K562 (cell line): ENCODE results near the gene PSMA5. TPM values are rescaled to one million over a fixed set of nuclear protein-coding genes. Genes with fewer than 3 reads are reported as not detected.

Experiments used
- ATAC-seq: fragments of 200-7000 bp; cut with Tn5 transposase; 3 replicates; pipeline ENCODE4 v1.9.1; 2020; ENCODE audit warnings: moderate library complexity
- BruUV-seq: library from RNA; stranded (reverse); fragments of 400-500 nt; replicated peaks from 2 replicates; lab custom pipeline; 2021; lab: Mats Ljungman, UMichigan
- CTCF ChIA-PET: fragments of 300-600 bp; formaldehyde crosslinking; extraction: SDS; loops from one replicate; lab custom pipeline; 2021; ENCODE audit warnings: low intra/inter-chr PET ratio; lab: Yijun Ruan, JAX
- POLR2A ChIA-PET: fragments of 300-600, 350-650 bp; sonication (Branson Sonifier 250); formaldehyde crosslinking; extraction: SDS; loops from one replicate; lab custom pipeline; 2021; ENCODE audit warnings: antibody characterized with exemption, inconsistent platforms; lab: Yijun Ruan, JAX
- DNase-seq, 4 experiments: peaks; one replicate each; pipeline versions ENCODE4 v3.0.0 to v3.0.0-alpha.2; 2011 to 2018; ENCODE audit warnings: low spot score in 3 of 4, mixed read lengths in 3 of 4; ENCODE audit errors: extremely low read depth in 1 of 4
- FAIRE-seq: peaks from 2 replicates; lab custom pipeline; 2011; peaks lifted over from hg19 to GRCh38; lab: Jason Lieb, UNC
- H2AFZ ChIP-seq: 2 replicates; pipeline ENCODE4 v1.6.0; 2011; ENCODE audit warnings: low read depth, low read length, control low read depth, inconsistent platforms
- H3K27ac ChIP-seq: fragments of 200-600 bp; 3 replicates; pipeline ENCODE4 v1.8.0; 2011; ENCODE audit warnings: low read depth, mild to moderate bottlenecking, control low read depth, inconsistent platforms, low read length, moderate library complexity, mixed read lengths; ENCODE audit errors: extremely low read depth
- H3K27me3 ChIP-seq, 2 experiments: fragments of 300-600 bp in 1 of 2; 2 replicates in 1 of 2; 3 replicates in 1 of 2; pipeline versions ENCODE4 v1.6.0 to v1.8.0; 2011; ENCODE audit warnings: inconsistent platforms in 2 of 2, low read length in 2 of 2, mild to moderate bottlenecking in 1 of 2, mixed read lengths in 1 of 2, moderate library complexity in 1 of 2; ENCODE audit not compliant: control insufficient read depth in 2 of 2, insufficient read depth in 2 of 2
- H3K36me3 ChIP-seq: fragments of 300-600 bp; 3 replicates; pipeline ENCODE4 v1.8.0; 2011; ENCODE audit warnings: mild to moderate bottlenecking, low read length, inconsistent platforms; ENCODE audit not compliant: control insufficient read depth, insufficient read depth
- H3K4me1 ChIP-seq, 2 experiments: fragments of 200-600 bp in 1 of 2; replicated peaks in 1 of 2; 2 replicates in 1 of 2; 3 replicates in 1 of 2; pipeline versions ENCODE4 v1.5.1 to v1.8.0; 2011; ENCODE audit warnings: inconsistent platforms in 2 of 2, low read length in 2 of 2, mild to moderate bottlenecking in 1 of 2, mixed read lengths in 1 of 2, moderate library complexity in 1 of 2; ENCODE audit not compliant: control insufficient read depth in 2 of 2, insufficient read depth in 2 of 2
- H3K4me2 ChIP-seq: 2 replicates; pipeline ENCODE4 v1.6.1; 2011; ENCODE audit warnings: low read length, control low read depth, inconsistent platforms, mixed read lengths; ENCODE audit not compliant: insufficient read depth
- H3K4me3 ChIP-seq: fragments of 200-600 bp; sonication (generic), shearing (Covaris generic); 2 replicates; pipeline ENCODE4 v1.5.1; 2016; ENCODE audit warnings: control low read depth, inconsistent platforms
- H3K79me2 ChIP-seq: fragments of 200-600 bp; 3 replicates; pipeline ENCODE4 v1.8.0; 2011; ENCODE audit warnings: low read length, inconsistent platforms; ENCODE audit not compliant: control insufficient read depth, insufficient read depth
- H3K9ac ChIP-seq, 2 experiments: 2 replicates each; pipeline versions ENCODE4 v1.6.0 to v1.6.1; 2011; ENCODE audit warnings: low read depth in 2 of 2, low read length in 2 of 2, control low read depth in 1 of 2, inconsistent platforms in 1 of 2, mild to moderate bottlenecking in 1 of 2, mixed read lengths in 1 of 2; ENCODE audit not compliant: insufficient read depth in 1 of 2
- H3K9me1 ChIP-seq: one replicate; pipeline ENCODE4 v1.6.0; 2011; ENCODE audit warnings: inconsistent platforms, mild to moderate bottlenecking, low read length, moderate library complexity; ENCODE audit not compliant: control insufficient read depth, insufficient read depth
- H3K9me3 ChIP-seq: replicated peaks from 2 replicates; pipeline ENCODE4 v1.5.1; 2011; ENCODE audit warnings: low read depth, low read length, inconsistent platforms; ENCODE audit not compliant: control insufficient read depth, insufficient read depth
- H4K20me1 ChIP-seq: replicated peaks from 2 replicates; pipeline ENCODE4 v1.6.1; 2011; ENCODE audit warnings: low read length, inconsistent platforms, mixed read lengths; ENCODE audit not compliant: control insufficient read depth, insufficient read depth
- ATF7 ChIP-seq: fragments of 450-650 bp; IDR thresholded peaks from 2 replicates; pipeline ENCODE4 v1.7.1; 2014; ENCODE audit warnings: mild to moderate bottlenecking, moderate library complexity
- CAMTA2 ChIP-seq: fragments of 250-450 bp; sonication (Bioruptor Pico); conservative IDR thresholded peaks from 2 replicates; pipeline ENCODE4 v1.5.1; 2022
- DACH1 ChIP-seq: fragments of 450-650 bp; IDR thresholded peaks from 2 replicates; pipeline ENCODE4 v1.6.1; 2018; ENCODE audit not compliant: partially characterized antibody
- ELF4 ChIP-seq: fragments of 450-650 bp; formaldehyde crosslinking; IDR thresholded peaks from 2 replicates; pipeline ENCODE4 v1.4.0; 2022; ENCODE audit warnings: missing genetic modification characterization
- FOXJ2 ChIP-seq: fragments of 200-800 bp; sonication (Bioruptor generic); IDR thresholded peaks from 2 replicates; pipeline ENCODE4 v1.6.1; 2016; ENCODE audit warnings: missing genetic modification characterization, missing compliant biosample characterization
- HEY1 ChIP-seq: fragments of 250-450 bp; sonication (Bioruptor Pico); IDR thresholded peaks from 2 replicates; pipeline ENCODE4 v1.5.0; 2020; ENCODE audit warnings: mild to moderate bottlenecking, moderate library complexity, borderline replicate concordance
- KAT7 ChIP-seq: sonication (generic); formaldehyde crosslinking; IDR thresholded peaks from 2 replicates; pipeline ENCODE4 v1.8.0; 2022; ENCODE audit warnings: missing genetic modification reagents, mild to moderate bottlenecking, borderline replicate concordance
- MCM3 ChIP-seq: fragments of 450-650 bp; IDR thresholded peaks from 2 replicates; pipeline ENCODE4 v1.6.1; 2016
- RFX5 ChIP-seq: IDR thresholded peaks from 2 replicates; pipeline ENCODE4 v1.6.1; 2011; ENCODE audit warnings: low read depth, mild to moderate bottlenecking, improper control_type of control experiment, low read length
- SIN3A ChIP-seq, 2 experiments: fragments of 150-350 bp in 1 of 2; IDR thresholded peaks; 2 replicates each; pipeline ENCODE4 v1.6.1; 2011 to 2016; ENCODE audit warnings: borderline replicate concordance in 2 of 2, low read depth in 2 of 2, low read length in 2 of 2, mild to moderate bottlenecking in 2 of 2, moderate library complexity in 2 of 2; ENCODE audit not compliant: control insufficient read depth in 1 of 2
- SRSF9 ChIP-seq: fragments of 200-400 bp; formaldehyde crosslinking; IDR thresholded peaks from 2 replicates; pipeline ENCODE4 v1.6.1; 2017; ENCODE audit warnings: low read depth, low read length, borderline replicate concordance
- TCFL5 ChIP-seq: fragments of 250-450 bp; sonication (Bioruptor Pico); conservative IDR thresholded peaks from 2 replicates; pipeline ENCODE4 v1.6.1; 2021; ENCODE audit warnings: mild to moderate bottlenecking, moderate library complexity, matching md5 sums
- ZNF124 ChIP-seq: sonication (generic); formaldehyde crosslinking; IDR thresholded peaks from 2 replicates; pipeline ENCODE4 v1.8.1; 2022; ENCODE audit warnings: missing genetic modification reagents
- ZNF644 ChIP-seq: fragments of 200-800 bp; sonication (Bioruptor generic); IDR thresholded peaks from 2 replicates; pipeline ENCODE4 v1.6.1; 2016; ENCODE audit warnings: low read depth, missing genetic modification characterization, missing compliant biosample characterization
- ZNF778 ChIP-seq: fragments of 450-650 bp; formaldehyde crosslinking; IDR thresholded peaks from 2 replicates; pipeline ENCODE4 v1.4.0; 2020; ENCODE audit warnings: mild to moderate bottlenecking, moderate library complexity
- WGBS: fragments of 100-300 bp; shearing (Covaris generic); methylation state at CpG from one replicate; pipeline ENCODE4 v1.1.6; 2016; ENCODE audit warnings: low coverage, mixed read lengths; ENCODE audit not compliant: insufficient coverage; ENCODE audit errors: missing lambda C conversion rate; 5-methylcytosine and 5-hydroxymethylcytosine counted together
- in situ Hi-C: fragments of 300-500 bp; cut with MboI; formaldehyde crosslinking; loops from 4 replicates; pipeline ENCODE4 v1.15.0; 2018; ENCODE audit warnings: inconsistent platforms, mixed read lengths
- intact Hi-C: fragments of 100-400 bp; cut with micrococcal nuclease; formaldehyde crosslinking; loops from 2 replicates; pipeline ENCODE4 v1.14.2; 2022
- polyA plus RNA-seq, 8 experiments: library from polyadenylated mRNA; depleted of rRNA in 4 of 8; stranded (reverse) in 5 of 8; unstranded in 3 of 8; fragments of >200 nt; fragmentation: Nextera tagmentation in 2 of 8; fragmentation: Illumina TruSeq in 1 of 8; extraction: Ambion mirVana in 2 of 8; extraction: Trizol in 1 of 8; gene quantifications; 2 replicates each; pipeline versions ENCODE4 v1.2.1 to v1.2.3, GENCODE V29; 2011 to 2014; ENCODE audit warnings: inconsistent platforms in 1 of 8, missing spikeins in 1 of 8
- total RNA-seq, 7 experiments: library from RNA; depleted of rRNA in 6 of 7; stranded (reverse); fragments of >200 nt in 6 of 7; fragmentation: Illumina TruSeq in 2 of 7; extraction: Trizol in 2 of 7; gene quantifications; 2 replicates each; pipeline versions ENCODE4 v1.2.1 to v1.2.3, GENCODE V29; 2011 to 2021; ENCODE audit warnings: low replicate concordance in 1 of 7
- TF ChIP-seq, protein P1 (sequence below): fragments of 250-450 bp; sonication (Bioruptor Pico); IDR thresholded peaks from 2 replicates; pipeline ENCODE4 v1.4.0; 2020; ENCODE audit warnings: mild to moderate bottlenecking
- TF ChIP-seq, protein P2 (sequence below), 2 experiments: fragments of 200-800 bp in 1 of 2; sonication (Bioruptor generic) in 1 of 2; sonication (generic) in 1 of 2; formaldehyde crosslinking in 1 of 2; IDR thresholded peaks in 1 of 2; conservative IDR thresholded peaks in 1 of 2; 2 replicates each; pipeline versions ENCODE4 v1.5.0 to v1.6.1; 2016 to 2020; ENCODE audit warnings: missing compliant biosample characterization in 1 of 2, missing genetic modification characterization in 1 of 2, missing genetic modification reagents in 1 of 2
- TF ChIP-seq, protein P3 (sequence below): fragments of 450-650 bp; IDR thresholded peaks from 2 replicates; pipeline ENCODE4 v1.7.0; 2016; ENCODE audit warnings: borderline replicate concordance

PSMA5 gene
- total and polyA plus RNA-seq, 9 of the 15 experiments (the other 6 are each of a cell fraction or from before 2014, with no cell fraction given): 82.6 to 542 (median 287) TPM

DNA sequence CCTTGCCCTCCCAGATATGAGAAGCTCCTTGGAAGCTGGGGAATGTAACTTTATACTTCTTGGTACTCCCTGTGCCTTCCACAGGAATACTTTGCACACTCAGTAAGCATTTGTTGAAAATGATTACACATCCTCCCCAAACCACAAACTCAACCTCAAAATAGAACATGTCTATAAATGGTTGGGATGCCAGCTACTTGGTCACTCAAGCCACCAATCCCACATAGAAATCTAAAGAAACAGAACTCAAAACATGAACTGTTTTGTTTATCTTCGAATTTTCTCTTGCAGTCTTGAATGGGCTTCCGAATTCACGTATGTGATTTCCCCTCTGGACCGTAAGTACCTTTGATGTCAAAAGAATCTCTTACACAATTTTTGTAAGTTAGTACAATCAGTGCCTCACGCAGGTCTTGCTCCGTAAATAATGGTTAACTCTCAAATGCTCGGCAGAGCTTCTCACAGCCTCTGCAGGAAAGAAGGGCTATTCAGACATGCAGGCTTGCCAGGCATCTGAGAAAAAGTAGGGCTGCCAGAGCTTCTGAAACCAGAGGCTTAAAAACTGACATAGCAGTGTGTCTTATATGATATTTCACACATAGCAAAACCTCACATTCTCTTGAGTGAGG lies 55.4 kb downstream of the PSMA5 start:
- ChIA-PET CTCF (no interaction called here), POLR2A (interaction anchor here (0.9 to 2.4 kb wide), 6 partner anchors 8 to 66 kb away, joined by 3 to 10 read pairs (median 5); no protein-coding TSS in a partner anchor)
- no peaks in the 10 kb centered on the region for H3K9me1 ChIP-seq
- intact Hi-C loops (no loop called here), in situ Hi-C loops (no loop called here)
- H3K36me3 ChIP-seq: peaks cover 44% of the 10 kb centered on the region
- WGBS: 18% methylated on average over 7 of the region's 7 CpGs
- H3K27me3 ChIP-seq: no peaks in the 10 kb centered on the region
- H2AFZ ChIP-seq: no peak overlapping the region
- H3K9me3 ChIP-seq: no peaks in the 10 kb centered on the region
- peak overlapping the region; percentile 23; the same call in 1 of the 2 replicates for H3K4me2 ChIP-seq
- no peaks in the 10 kb centered on the region for H4K20me1 ChIP-seq
- H3K27ac ChIP-seq: peak overlapping the region; percentile 21; the same call in 2 of the 3 replicates
- peak in 1 of 4 experiments; percentile 44 for DNase-seq
- no peak overlapping the region for H3K4me3 ChIP-seq
- FAIRE-seq: no peak
- ATAC-seq: peak; percentile 17
- 0 out of 4 replicates have a peak overlapping the region, but pooled peaks of 1 of the 2 experiments have one; percentile 4 for H3K9ac ChIP-seq
- no TSS peak for BruUV-seq
- peaks cover 16 to 37% of the 10 kb centered on the region in 2 experiments for H3K4me1 ChIP-seq
- peaks cover 72% of the 10 kb centered on the region for H3K79me2 ChIP-seq
- TF ChIP-seq ZNF124 (CRISPR knock-in tag): no peak
- no peak for TF ChIP-seq HEY1 (CRISPR knock-in tag)
- no peak for TF ChIP-seq MCM3
- TF ChIP-seq DACH1: no peak
- TF ChIP-seq, protein P1, sequence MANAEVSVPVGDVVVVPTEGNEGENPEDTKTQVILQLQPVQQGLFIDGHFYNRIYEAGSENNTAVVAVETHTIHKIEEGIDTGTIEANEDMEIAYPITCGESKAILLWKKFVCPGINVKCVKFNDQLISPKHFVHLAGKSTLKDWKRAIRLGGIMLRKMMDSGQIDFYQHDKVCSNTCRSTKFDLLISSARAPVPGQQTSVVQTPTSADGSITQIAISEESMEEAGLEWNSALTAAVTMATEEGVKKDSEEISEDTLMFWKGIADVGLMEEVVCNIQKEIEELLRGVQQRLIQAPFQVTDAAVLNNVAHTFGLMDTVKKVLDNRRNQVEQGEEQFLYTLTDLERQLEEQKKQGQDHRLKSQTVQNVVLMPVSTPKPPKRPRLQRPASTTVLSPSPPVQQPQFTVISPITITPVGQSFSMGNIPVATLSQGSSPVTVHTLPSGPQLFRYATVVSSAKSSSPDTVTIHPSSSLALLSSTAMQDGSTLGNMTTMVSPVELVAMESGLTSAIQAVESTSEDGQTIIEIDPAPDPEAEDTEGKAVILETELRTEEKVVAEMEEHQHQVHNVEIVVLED (CRISPR knock-in tag): peak; percentile 28; the same call in 1 of the 2 replicates
- no peak for TF ChIP-seq ZNF644 (tag)
- TF ChIP-seq FOXJ2: peak; percentile 46; the same call in 1 of the 2 replicates
- no peak for TF ChIP-seq TCFL5
- no peak for TF ChIP-seq SRSF9
- TF ChIP-seq RFX5: no peak
- 0 out of 2 replicates have a peak, but pooled peaks have one; percentile 36 for TF ChIP-seq KAT7
- no peak for TF ChIP-seq SIN3A (IDR thresholded peaks at IDR 0.05; ENCODE audit: borderline replicate concordance in 2 of 2, control insufficient read depth in 1 of 2, low read depth in 2 of 2, low read length in 2 of 2)
- TF ChIP-seq ZNF778: no peak
- no peak for TF ChIP-seq CAMTA2
- TF ChIP-seq, protein P2, sequence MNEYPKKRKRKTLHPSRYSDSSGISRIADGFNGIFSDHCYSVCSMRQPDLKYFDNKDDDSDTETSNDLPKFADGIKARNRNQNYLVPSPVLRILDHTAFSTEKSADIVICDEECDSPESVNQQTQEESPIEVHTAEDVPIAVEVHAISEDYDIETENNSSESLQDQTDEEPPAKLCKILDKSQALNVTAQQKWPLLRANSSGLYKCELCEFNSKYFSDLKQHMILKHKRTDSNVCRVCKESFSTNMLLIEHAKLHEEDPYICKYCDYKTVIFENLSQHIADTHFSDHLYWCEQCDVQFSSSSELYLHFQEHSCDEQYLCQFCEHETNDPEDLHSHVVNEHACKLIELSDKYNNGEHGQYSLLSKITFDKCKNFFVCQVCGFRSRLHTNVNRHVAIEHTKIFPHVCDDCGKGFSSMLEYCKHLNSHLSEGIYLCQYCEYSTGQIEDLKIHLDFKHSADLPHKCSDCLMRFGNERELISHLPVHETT (CRISPR knock-in tag; conservative IDR thresholded peaks at IDR 0.05 in 1 of 2, IDR thresholded peaks at IDR 0.05 in 1 of 2): peak in 1 of 2 experiments; percentile 37; a peak in 1 of 4 replicates
- TF ChIP-seq ATF7: no peak
- TF ChIP-seq, protein P3, sequence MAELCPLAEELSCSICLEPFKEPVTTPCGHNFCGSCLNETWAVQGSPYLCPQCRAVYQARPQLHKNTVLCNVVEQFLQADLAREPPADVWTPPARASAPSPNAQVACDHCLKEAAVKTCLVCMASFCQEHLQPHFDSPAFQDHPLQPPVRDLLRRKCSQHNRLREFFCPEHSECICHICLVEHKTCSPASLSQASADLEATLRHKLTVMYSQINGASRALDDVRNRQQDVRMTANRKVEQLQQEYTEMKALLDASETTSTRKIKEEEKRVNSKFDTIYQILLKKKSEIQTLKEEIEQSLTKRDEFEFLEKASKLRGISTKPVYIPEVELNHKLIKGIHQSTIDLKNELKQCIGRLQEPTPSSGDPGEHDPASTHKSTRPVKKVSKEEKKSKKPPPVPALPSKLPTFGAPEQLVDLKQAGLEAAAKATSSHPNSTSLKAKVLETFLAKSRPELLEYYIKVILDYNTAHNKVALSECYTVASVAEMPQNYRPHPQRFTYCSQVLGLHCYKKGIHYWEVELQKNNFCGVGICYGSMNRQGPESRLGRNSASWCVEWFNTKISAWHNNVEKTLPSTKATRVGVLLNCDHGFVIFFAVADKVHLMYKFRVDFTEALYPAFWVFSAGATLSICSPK: no peak
- TF ChIP-seq ELF4: no peak
